Stomach (tissue), 4 donors: ENCODE results near the gene ARFIP1.

Source experiments
- POLR2A ChIP-seq, 4 donors: fragments of 450-650 bp; IDR thresholded peaks; one replicate each; pipeline ENCODE4 v1.6.1; 2016; ENCODE audit warnings: antibody characterized with exemption in 4 of 4, control low read depth in 2 of 4, mild to moderate bottlenecking in 1 of 4, moderate library complexity in 1 of 4
- POLR2AphosphoS5 ChIP-seq, 3 donors: sonication (generic); formaldehyde crosslinking; IDR thresholded peaks; one replicate each; pipeline ENCODE4 v1.6.1; 2016; ENCODE audit warnings: antibody characterized with exemption in 3 of 3
- TF ChIP-seq, protein P1 (sequence below), 7 experiments: fragments of 450-650 bp in 4 of 7; fragments of 200-600 bp in 3 of 7; sonication (generic) in 3 of 7; IDR thresholded peaks; one replicate each; pipeline ENCODE4 v1.5.1; 2016 to 2019; ENCODE audit warnings: antibody characterized with exemption in 7 of 7, control low read depth in 2 of 7, mild to moderate bottlenecking in 1 of 7

DNA sequence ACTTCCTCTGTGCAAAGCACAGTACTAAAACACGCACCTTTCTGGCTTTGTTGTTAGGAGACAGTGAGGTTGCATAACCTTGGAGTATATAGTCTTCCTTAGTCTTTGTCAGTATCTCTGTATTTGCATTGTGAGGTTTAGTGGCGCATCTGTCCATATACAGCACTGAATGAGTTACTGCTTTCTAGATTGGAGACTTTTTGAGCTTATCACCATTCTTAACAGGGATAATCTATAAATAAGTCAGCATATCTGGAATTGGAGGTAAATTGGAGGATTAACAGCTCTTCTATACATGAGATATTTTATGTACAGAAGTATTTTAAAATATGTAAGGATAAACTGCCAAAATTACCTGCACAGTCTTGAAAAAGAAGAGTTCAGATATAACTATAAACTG lies 160.7 kb downstream of the ARFIP1 start:
- TF ChIP-seq POLR2A (IDR thresholded peaks at IDR 0.05) (no peak), POLR2AphosphoS5 (IDR thresholded peaks at IDR 0.05) (no peak)
- TF ChIP-seq, protein P1, sequence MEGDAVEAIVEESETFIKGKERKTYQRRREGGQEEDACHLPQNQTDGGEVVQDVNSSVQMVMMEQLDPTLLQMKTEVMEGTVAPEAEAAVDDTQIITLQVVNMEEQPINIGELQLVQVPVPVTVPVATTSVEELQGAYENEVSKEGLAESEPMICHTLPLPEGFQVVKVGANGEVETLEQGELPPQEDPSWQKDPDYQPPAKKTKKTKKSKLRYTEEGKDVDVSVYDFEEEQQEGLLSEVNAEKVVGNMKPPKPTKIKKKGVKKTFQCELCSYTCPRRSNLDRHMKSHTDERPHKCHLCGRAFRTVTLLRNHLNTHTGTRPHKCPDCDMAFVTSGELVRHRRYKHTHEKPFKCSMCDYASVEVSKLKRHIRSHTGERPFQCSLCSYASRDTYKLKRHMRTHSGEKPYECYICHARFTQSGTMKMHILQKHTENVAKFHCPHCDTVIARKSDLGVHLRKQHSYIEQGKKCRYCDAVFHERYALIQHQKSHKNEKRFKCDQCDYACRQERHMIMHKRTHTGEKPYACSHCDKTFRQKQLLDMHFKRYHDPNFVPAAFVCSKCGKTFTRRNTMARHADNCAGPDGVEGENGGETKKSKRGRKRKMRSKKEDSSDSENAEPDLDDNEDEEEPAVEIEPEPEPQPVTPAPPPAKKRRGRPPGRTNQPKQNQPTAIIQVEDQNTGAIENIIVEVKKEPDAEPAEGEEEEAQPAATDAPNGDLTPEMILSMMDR (IDR thresholded peaks at IDR 0.05), result no peak
